22Rv1 (cell line): Measurements from ENCODE around the gene CBLN3.

Source experiments
- ZFX ChIP-seq: fragments of 450-650 bp; IDR thresholded peaks from 2 replicates; pipeline ENCODE4 v1.6.1; 2017; ENCODE audit warnings: antibody characterized with exemption, borderline replicate concordance
- TF ChIP-seq, protein P1 (sequence below): fragments of 450-650 bp; IDR thresholded peaks from 2 replicates; pipeline ENCODE4 v1.5.1; 2017; ENCODE audit warnings: mild to moderate bottlenecking

DNA sequence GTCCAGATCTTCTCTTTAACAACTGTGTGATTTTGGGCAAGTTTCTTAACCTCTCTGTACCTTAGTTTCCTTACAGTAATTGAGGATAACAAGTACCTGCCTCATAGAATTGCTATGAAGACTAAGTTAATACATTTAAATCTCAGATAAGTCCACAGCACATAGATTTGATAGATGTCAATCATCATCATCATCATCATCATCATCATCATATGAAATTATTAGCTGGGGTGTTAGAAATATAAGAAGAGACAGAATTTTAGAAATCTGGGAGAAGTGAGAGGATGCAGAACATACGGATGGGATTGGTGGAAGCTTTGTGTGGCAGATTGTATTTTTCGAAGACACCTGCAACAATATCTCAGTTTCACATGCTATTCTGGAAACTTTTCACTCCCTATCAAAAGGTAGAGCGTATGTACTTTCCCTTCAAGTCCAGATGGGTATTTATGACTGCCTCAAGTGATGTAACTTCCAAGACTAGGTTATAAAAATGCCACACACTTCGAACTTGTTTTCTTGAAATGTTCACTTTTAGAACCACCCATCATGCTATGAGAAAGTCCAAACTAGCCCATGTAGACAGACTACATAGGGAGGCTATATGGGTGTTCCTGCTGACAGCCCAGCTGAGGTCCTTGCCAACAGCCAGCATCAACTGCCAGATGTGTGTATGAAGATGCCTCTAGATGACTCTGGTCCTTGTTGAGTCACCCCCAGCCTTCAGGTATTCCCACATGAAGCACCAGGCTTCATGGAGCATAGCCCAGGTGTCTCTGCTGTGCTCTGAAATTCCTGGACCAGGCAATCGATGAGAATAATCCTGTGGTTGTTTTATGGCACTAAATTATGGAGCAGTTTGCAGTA, 33.8 kb upstream of the CBLN3 start:
- TF ChIP-seq, protein P1, sequence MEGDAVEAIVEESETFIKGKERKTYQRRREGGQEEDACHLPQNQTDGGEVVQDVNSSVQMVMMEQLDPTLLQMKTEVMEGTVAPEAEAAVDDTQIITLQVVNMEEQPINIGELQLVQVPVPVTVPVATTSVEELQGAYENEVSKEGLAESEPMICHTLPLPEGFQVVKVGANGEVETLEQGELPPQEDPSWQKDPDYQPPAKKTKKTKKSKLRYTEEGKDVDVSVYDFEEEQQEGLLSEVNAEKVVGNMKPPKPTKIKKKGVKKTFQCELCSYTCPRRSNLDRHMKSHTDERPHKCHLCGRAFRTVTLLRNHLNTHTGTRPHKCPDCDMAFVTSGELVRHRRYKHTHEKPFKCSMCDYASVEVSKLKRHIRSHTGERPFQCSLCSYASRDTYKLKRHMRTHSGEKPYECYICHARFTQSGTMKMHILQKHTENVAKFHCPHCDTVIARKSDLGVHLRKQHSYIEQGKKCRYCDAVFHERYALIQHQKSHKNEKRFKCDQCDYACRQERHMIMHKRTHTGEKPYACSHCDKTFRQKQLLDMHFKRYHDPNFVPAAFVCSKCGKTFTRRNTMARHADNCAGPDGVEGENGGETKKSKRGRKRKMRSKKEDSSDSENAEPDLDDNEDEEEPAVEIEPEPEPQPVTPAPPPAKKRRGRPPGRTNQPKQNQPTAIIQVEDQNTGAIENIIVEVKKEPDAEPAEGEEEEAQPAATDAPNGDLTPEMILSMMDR = no peak
- no peak for TF ChIP-seq ZFX
